HepG2 (cell line): ENCODE measurements around the gene PITRM1.

ENCODE experiments used
- ELF3 ChIP-seq: IDR thresholded peaks from 2 replicates; pipeline ENCODE4 v1.6.1; 2016; ENCODE audit warnings: missing genetic modification reagents, missing compliant biosample characterization
- ZFP41 ChIP-seq: sonication (generic); formaldehyde crosslinking; IDR thresholded peaks from 2 replicates; pipeline ENCODE4 v1.4.0; 2020; ENCODE audit warnings: mild to moderate bottlenecking, missing genetic modification reagents, borderline replicate concordance
- TF ChIP-seq, protein P1 (sequence below): sonication (generic); formaldehyde crosslinking; IDR thresholded peaks from 2 replicates; pipeline ENCODE4 v1.5.0; 2020; ENCODE audit warnings: missing genetic modification reagents, mild to moderate bottlenecking, borderline replicate concordance

DNA sequence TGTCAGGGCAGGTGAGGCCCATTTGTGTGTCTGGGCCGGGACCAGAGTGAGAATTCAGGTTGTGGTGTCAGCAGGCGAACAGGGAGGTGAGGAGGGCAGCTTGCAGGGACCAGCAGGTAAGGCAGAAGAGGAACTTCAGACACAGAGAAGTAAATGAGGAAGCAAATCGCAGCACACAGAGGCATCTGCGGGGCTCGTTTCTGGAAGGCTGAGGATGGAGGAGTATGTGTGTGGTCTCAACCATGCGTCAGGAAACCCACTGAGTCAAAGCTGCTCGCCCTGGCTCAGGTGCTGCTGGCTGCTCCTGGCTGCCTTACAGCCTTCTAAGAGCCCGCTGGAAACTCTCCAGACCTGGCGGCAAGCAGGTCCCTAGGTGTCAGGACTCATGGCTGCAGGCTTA, 26.9 kb upstream of the PITRM1 start:
- no peak for TF ChIP-seq ELF3
- TF ChIP-seq, protein P1, sequence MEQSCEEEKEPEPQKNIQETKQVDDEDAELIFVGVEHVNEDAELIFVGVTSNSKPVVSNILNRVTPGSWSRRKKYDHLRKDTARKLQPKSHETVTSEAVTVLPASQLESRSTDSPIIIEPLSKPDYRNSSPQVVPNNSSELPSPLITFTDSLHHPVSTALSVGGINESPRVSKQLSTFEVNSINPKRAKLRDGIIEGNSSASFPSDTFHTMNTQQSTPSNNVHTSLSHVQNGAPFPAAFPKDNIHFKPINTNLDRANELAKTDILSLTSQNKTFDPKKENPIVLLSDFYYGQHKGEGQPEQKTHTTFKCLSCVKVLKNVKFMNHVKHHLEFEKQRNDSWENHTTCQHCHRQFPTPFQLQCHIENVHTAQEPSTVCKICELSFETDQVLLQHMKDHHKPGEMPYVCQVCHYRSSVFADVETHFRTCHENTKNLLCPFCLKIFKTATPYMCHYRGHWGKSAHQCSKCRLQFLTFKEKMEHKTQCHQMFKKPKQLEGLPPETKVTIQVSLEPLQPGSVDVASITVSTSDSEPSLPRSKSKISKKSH (CRISPR knock-in tag) = no peak
- no peak for TF ChIP-seq ZFP41 (CRISPR knock-in tag)
